HG03060 (cell line): Measurements from ENCODE around the gene SMDT1.
A peak's percentile ranks its signal among the peaks of the same experiment; 100 is the strongest.

Experiments used
- ATAC-seq: cut with Tn5 transposase; IDR thresholded peaks from one replicate; pipeline ENCODE4 v1.9.1; 2021; ENCODE audit warnings: low read depth, moderate number of reproducible peaks; ENCODE audit not compliant: unreplicated experiment

The SMDT1 gene, protein sequence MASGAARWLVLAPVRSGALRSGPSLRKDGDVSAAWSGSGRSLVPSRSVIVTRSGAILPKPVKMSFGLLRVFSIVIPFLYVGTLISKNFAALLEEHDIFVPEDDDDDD

DNA sequence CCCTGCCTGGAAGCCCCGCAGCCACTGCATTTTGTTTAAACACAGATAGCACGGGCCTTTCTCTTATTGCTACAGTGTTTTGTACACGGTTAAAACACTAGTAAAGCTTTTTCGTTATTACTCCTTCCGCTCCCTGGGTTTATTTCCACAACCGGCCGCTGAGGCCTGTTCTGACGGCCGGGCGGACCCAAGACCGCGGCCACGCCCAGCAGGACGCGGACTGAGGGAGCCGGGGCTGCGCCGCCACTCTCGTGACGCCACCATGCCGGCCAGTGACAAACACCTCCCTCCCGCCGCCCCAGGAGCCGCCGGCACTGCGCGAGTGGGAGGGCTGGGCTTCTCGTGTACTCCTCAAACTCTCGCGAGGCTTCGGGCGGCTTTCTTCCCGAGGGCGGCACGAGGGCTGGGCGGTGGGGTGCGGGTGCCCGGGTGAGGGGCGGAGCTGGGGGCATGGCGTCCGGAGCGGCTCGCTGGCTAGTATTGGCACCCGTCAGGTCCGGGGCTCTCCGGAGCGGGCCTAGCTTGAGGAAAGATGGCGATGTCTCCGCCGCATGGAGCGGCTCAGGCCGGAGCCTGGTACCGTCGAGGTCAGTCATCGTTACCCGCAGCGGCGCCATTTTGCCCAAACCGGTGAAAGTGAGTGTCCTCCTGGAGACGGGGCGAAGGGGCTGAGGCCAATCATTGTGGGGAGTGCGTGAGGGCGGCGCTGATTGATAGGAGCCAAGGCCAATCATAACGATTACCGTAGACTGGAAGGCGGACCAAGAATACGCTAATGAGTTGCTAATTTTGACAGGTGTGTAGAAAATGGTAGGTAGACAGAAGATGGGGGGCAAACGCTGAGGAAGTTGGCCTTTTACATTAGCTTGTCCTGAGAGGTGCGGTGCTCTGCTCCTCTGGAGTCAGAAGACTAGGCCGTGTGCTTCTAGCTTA is at the start of gene SMDT1:
SMDT1 (plus strand) TSS at position 382 of the 933 bp plus-strand sequence; CDS start at position 451, 69 bp downstream.
- peak; percentile 77 for ATAC-seq

DNA sequence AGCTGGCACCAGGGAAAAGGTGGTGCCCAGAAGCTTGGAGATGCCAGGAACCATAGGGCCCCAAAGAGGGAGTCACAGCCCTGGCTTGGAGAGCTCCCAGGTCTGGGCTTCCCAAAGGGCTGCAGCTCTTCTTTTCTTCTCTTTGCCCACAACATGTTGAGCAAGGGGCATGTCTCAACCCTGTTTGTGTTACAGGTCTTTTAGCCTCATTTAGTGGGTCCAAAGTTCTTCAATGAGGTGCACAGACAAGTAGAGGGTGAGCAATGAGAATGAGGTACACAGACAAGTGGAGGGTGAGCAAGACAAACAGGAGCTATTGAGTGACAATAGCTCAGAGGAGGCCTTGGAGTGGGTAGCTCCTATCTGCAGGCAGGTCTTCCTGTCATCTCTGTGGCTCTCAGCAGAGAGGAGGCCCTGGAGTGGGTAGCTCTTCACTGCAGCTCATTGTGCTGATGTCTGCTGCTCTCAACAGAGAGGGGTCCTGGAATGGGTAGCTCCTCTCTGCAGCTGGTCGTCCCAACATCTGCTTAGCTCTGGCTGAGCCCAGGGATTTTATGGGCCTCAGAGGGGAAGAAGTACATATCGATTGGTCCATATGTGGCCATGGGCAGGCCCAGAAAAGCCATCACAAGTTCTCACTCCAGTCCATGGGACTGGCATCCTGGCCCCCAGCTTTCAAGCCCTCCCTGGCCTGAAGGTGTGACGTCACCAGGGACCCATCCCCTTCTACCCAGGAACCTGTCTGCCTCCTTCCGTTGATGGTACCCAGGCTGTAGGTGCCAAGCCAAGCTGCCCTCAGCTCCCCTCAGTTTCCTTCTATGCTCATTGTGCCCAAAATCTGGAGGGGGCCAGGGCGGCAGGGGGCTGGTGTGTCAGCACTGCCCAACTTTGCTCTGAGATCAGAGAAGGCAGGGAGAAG is 46.0 kb upstream of the SMDT1 start:
- no peak for ATAC-seq

DNA sequence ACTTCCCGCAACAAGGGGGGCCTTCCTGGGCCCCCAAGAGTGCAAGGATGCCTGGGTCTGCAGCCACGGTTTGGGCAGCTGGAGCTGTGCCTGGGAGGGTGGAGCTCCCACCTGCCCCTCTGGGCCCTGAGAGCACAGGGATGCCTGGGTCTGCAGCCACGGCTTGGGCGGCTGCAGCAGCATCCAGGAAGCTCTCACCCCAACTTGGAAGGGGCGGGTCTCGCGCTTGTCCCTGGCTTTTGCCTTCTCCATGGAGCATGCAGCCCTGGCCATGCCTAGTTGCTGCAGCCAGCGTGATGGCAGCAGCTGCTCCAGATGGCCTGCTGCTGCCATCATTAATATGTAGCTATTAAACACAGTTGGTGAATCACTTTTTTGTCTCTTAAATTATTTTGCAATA is 44.2 kb upstream of the SMDT1 start:
- ATAC-seq: no peak

DNA sequence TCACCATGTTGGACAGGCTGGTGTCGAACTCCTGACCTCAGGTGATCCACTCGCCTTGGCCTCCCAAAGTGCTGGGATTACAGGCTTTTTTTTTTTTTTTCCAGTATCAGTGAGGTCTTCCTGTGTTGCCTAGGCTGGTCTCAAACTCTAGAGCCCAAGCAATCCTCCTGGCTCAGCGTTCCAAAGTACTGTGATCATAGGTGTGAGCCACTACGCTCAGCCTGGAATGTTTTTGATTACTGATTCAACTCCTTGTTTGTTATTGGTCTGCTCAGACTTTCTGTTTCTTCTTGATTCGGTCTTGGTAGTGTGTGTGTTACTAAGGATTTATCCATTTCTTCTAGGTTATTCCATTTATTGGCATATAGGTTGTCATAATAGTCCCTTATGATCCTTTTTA is 40.2 kb upstream of the SMDT1 start:
- no peak for ATAC-seq

DNA sequence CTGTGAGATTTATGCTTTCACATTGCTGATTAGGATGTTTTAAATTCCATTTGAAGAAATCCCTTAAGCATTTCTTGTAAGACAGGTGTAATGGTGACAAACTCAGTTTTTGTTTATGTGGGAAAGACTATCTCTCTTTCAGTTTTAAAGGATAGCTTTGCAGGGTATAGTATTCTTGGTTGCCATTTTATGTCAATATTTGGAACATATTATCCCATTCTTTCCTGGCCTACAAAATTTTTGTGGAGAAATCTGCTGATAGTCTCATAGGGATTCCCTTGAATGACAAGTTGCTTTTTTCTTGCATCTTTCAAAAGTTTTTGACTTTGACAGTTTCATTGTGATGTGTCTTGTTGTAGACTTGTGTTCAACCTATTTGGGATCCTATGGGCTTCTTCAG is 37.7 kb upstream of the SMDT1 start:
- ATAC-seq: no peak

DNA sequence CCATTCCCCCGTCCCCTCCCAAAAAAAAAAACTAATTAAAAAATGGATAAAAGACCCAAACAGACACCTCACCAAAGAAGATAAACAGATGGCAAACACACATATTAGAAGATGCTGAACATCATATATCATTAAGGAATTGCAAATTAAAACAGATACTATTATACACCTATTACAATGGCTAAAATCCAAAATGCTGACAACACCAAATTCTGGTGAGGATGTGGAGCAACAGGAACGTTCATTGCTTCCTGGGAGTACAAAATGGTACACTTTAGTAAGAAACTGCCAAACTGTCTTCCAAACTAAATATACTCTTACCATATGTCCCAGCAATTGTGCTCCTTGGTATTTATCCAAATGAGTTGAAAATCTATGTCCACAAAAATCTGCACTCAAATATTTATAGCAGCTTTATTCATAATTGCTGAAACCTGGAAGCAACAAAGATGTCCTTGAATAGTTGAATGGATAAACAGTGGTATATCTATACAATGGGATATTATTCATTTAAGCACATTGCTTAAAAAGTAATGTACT is 28.8 kb upstream of the SMDT1 start:
- no peak for ATAC-seq

DNA sequence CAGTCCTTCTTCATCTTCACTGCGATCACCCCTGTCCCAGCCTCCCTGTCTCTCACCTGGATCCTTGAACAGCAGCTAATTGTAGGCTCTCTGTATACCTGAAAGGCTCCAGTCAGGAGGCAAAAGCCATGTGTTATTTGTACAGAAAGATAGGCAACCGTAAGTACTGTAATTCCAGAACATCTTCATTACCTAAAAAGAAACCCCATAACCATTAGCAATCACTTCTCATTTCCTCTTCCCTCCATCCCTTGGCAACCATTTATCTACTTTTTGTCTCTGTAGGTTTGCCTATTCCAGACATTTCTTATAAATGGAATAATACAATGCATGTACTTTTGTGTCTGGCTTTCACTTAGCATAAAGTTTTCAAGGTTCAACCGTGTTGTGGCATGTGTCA is 26.7 kb upstream of the SMDT1 start:
- no peak for ATAC-seq

DNA sequence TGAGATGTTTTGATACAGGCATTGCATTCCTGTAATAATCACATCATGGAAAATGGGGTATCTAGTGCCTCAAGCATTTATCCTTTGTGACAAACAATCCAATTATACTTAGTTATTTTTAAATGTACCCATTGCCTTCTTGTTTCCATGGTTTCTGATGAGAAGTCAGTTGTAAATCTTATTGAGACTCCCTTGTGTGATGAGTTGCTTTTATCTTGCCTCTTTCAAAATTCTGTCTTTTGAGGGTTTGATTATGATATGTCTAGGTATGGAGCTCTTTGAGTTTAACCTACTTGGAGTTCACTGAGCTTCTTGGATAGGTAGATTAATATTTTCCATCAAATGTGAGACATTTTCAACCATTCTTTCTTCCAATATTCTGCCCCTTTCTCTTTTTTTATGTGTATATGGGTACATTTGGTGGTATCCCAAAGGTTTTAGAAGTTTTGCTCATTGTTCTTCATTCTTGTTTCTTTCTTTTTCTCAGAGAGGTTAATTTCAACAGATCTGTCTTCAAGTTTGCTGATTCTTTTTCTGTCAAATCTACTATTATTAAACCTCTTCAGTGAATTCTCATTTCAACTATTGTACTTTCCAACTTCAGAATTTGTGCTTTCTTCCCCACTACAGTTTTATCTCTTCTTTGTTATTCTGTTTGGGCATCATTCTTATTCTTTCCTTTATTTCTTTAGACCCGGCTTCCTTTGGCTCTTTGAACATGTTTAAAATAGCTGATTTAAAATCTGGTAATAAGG is 22.6 kb upstream of the SMDT1 start:
- no peak for ATAC-seq

DNA sequence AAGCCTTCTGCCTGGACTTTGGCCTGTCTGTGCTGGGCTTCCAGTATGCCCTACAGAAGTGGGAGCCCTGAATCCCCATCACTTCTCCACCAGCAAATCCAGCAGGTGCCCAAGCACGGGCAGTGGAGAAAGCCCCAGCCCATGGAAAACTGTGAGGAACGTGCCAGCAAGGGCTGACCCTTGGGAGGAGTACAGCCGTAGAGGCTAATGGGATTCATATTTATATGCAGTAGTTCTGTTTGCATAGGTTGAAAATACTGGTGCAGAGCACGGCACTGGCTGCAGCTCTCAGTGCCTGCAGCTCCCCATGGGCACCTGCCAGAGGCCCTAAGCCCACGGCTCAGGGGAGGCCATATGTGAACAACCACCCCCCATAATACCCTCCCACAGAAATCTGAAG is 19.0 kb upstream of the SMDT1 start:
- ATAC-seq: no peak

DNA sequence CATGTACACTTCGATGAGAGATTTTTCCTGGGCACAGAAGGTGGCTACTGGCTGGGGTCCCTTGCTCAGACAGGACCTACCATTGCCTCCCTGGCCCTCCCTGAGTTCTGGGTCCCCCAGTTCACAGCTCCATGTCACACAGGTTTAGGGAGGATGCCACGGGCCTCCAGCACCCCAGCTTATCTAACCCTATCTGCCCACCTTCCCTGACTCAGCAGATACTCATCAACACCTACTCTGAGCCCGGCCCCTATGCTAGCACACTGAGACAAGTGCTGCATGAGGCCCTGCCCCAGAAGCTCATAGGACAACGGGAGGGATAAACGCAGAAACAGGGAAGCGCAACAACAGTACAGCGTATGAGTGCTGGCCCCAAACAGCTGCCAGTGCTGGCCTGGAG is 18.5 kb upstream of the SMDT1 start:
- no peak for ATAC-seq

DNA sequence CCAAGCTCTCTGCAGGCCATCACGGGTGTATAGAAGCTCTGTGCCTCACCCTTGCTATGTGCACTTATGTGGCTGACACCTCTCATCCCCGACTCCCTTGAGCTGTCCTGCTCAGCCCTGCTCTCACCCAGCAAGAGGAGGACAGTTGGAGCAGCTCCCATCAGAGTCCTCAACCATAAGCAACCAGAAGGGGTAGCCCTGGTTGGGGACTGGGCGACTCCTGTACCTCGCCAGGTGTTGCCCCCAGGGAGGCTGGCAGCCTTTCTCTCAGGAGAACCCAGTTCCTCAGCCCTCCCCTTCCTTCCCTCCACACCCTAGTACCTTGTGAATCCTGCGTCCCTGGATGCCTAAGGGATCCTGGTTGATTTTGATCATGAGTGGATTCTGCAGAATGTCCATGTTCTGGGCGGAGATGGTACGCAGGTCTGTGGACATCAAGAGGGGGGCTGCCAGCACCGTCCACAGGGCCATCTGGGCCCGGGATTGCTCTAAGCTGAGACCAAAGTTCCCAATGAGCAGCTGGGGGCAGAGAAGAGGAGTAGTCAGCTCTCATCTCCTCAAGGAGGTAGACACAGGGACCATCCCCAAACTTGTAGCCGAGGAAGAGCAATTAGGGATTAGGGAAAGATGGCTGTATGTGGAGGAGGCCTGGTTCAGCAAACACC is 16.9 kb upstream of the SMDT1 start:
- ATAC-seq: no peak

DNA sequence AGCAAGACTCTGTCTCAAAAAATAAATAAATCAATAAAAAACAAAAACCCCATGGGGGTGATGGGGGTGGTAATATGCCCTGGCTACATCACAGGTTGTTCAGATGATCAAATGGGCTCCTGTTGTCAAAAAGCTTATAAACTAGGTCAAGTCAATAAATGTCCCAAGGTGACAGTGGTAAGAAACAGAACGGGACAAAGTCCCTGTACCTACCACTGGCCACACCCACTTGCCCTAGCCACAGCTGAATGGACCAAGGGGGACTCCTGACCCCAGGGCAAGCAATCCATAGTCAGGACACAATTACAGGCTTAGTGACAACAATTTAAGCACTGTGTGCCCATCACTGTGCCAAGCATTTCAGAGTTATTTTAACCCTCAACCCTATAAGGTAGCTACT is 14.9 kb upstream of the SMDT1 start:
- no peak for ATAC-seq

DNA sequence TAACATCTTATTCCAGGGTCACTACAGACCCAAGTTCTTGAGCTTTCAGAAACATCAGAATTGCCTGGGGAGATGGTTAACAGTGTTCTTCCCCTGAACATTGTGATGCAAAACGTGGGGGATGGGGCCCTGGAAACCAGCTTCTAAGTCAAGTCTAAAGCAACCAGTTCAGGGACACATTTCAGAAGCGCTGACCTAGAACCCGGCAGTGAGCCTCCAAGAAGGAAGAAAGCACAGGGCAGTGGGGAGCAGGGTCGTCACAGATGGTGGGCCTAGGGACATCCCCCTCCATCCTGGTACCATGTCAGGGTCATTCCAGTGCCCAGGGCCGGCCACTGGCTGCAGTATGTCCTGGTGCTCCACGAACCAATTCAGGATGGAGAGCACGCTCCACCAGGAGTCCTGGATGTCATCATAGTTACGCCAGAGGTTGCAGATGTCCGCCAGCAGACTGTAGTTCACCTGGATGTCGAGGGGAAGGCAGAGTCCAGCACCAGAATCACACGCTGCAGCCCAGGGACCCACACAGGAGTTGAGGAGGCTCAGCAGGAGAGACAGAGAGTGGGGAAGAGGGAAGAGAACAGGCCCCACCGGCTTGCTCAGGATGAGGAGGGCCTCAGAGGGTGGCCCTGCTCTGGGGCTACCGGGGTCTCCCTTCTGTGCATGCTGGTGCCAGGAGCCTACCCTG is 13.9 kb upstream of the SMDT1 start:
- no peak for ATAC-seq

DNA sequence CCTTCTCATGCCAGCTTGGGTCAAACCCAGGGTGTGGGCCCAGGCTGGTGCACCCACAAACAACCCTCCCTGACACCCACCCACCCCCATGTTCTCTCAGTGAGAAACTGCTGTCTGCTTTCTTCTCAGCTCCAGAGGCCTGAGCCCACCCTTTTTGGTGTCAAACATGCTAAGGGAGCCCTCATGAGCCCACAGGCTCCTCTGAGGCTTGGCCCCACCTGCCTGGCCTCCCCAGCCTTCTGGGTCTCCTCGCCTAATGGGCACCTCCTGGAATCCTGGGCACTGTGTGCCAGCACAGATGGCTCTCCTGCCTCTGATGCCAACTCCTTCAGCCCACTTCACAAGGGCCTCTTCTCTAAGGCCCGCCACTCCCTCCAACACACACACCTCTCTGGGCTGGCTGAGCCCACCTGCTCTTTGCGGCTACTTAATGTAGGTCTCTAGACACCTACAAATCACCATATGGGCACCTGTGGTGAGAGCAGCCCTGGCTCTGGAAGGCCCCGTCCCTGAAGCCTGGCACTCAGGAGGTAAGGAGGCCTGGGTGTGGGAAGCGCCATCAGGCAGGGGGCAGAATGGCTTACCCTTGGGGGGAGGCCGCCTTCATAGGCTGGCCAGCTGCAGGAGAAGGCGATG is 13.3 kb upstream of the SMDT1 start:
- no peak for ATAC-seq

DNA sequence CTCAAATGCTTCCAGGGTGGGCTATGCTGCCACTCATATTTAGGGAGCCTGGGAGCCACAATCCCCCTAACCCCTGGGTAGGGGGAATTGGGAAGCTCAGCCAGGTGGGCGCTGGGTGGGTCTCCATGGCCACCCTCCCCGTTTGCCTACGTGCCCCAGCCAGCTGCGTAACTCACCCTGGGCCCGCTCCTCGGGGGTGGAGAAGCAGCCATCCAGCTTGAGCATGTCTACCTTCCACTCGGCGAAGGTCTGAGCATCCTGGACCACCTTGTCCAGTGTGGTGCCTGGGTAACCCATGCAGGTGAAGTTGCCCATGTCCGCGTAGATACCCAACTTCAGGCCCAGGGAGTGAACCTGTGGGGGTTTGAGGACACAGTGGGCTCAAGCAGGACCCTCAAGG is 12.6 kb upstream of the SMDT1 start:
- no peak for ATAC-seq

DNA sequence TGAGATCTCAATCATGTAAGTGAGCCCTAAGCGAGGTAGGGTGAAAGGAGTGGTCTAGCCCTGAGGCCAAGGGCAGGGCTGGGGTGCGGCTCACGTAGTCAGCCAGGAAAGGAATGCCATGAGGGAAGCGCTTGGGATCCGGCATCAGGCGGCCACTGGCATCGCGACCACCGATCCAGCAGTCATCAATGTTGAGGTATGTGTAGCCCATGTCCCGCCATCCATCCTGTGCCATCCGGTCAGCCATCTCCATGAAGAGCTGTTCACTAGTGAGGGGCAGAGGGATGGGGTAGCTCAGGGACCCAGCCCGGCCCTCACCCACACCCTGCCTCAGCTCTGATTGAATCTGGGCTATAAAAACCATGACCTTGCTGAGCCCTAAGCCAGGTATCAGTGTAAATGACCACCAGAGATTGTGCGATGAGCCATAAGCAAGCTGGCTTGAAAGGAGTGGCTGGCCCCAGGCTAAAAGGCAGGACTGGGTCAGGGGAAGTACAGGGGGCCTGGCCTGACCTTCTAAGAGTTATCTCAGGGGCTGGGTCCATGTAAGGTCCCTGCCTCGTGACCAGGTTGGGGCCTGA is 11.7 kb upstream of the SMDT1 start:
- ATAC-seq: no peak

DNA sequence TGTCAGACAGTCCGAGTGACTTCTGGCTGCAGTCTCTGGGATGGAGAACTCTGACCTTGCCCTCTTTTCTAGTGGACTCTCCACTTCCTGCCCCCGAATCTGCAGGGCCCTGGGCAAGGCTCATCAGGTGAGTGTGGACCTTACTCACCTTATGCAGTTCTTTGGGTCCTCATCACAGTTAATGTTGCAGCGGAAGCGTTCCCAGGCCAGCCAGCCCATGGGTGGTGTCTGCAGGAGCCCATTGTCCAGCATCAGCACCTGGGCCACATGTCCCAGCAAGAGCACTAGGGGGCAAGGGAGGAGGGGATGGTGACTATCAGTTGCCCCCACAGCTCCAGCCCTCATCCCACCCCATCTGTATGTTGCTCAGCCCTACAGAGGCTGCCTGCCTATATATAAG is 11.2 kb upstream of the SMDT1 start:
- ATAC-seq: no peak

DNA sequence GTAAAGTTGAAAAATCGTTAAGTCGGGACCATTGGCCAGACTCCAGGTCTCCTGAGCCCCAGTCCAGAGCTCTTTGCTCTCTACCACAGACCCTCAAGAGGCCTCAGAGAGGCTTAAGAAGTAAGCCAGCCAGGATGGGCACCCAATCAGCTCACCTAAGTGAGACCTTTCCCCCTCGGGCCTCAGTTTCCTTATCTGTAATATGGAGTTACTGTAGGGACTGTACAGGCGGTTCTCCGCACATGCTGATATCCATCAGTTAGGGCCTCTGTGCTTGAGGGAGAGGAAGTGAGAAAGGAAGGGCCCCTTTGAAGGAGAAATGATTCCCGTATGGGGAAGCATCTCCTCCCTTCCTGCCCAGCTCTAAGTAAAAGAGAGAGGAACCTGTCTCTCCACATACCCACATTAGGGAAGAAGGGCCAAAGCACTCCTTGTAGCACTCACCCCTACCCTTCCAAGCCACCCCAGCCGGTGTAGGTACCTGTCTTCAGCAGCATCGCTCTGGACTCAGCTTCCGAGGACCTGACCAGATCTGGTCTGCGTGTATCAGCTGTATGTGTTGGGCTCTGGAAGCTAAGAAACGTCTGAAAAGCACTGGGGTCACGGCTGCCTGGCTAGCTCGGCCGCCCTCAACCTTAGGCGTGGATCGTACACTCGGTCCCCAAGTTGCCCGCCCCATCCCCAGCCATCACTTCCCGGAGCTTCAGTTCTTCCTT is 9.5 kb upstream of the SMDT1 start:
- ATAC-seq: no peak
